A549 (cell line): Measurements from ENCODE around the gene FN3KRP. TPM values are rescaled to one million over a fixed set of nuclear protein-coding genes. Genes with fewer than 3 reads are reported as not detected.

Experiments used
- ATAC-seq, 2 experiments: fragments of 200-7000 bp in 1 of 2; fragments of >200 bp in 1 of 2; cut with Nextera tagmentation in 1 of 2; cut with Tn5 transposase in 1 of 2; 3 replicates each; pipeline versions ENCODE4 v1.8.0 to v1.9.1; 2018 to 2020; ENCODE audit warnings: mild to moderate bottlenecking in 1 of 2, moderate library complexity in 1 of 2
- CTCF ChIA-PET: fragments of 300-600 bp; sonication (Branson Sonifier 250); formaldehyde crosslinking; extraction: SDS; loops from one replicate; lab custom pipeline; 2021; ENCODE audit warnings: antibody characterized with exemption, inconsistent platforms; lab: Yijun Ruan, JAX
- POLR2A ChIA-PET: fragments of 350-600 bp; formaldehyde crosslinking; extraction: SDS; loops from one replicate; lab custom pipeline; 2021; ENCODE audit warnings: antibody characterized with exemption, inconsistent platforms; lab: Yijun Ruan, JAX
- DNase-seq, 2 experiments: peaks; one replicate each; pipeline versions ENCODE4 v3.0.0 to v3.0.0-alpha.2; 2011 to 2016; ENCODE audit warnings: low read depth in 1 of 2, low spot score in 1 of 2
- FAIRE-seq: peaks from 2 replicates; lab custom pipeline; 2011; peaks lifted over from hg19 to GRCh38; lab: Jason Lieb, UNC
- H3K27ac ChIP-seq, 2 experiments: fragments of >200 bp; sonication (Bioruptor Twin); formaldehyde crosslinking; 3 replicates each; pipeline ENCODE4 v1.5.1; 2016 to 2017
- H3K4me1 ChIP-seq: fragments of >200 bp; sonication (Bioruptor Twin); formaldehyde crosslinking; 3 replicates; pipeline ENCODE4 v1.6.1; 2016
- H3K4me2 ChIP-seq: fragments of >200 bp; sonication (Bioruptor Twin); formaldehyde crosslinking; 3 replicates; pipeline ENCODE4 v1.6.1; 2016
- H3K4me3 ChIP-seq: fragments of >200 bp; sonication (Bioruptor Twin); formaldehyde crosslinking; 3 replicates; pipeline ENCODE4 v1.5.1; 2016
- H3K9me3 ChIP-seq: fragments of >200 bp; sonication (Bioruptor Twin); formaldehyde crosslinking; 3 replicates; pipeline ENCODE4 v1.6.1; 2016
- BCL3 ChIP-seq: fragments of >200 bp; sonication (Bioruptor Twin); formaldehyde crosslinking; IDR thresholded peaks from 3 replicates; pipeline ENCODE4 v1.6.1; 2016
- CBX8 ChIP-seq: fragments of 200-600 bp; sonication (generic); IDR thresholded peaks from 2 replicates; pipeline ENCODE4 v1.6.1; 2016
- CEBPB ChIP-seq, 2 experiments: fragments of >200 bp in 1 of 2; sonication (Bioruptor Twin) in 1 of 2; formaldehyde crosslinking in 1 of 2; IDR thresholded peaks; 2 replicates each; pipeline ENCODE4 v1.6.1; 2012 to 2016
- ELK1 ChIP-seq: fragments of 150-350 bp; IDR thresholded peaks from 2 replicates; pipeline ENCODE4 v1.6.1; 2014; ENCODE audit warnings: low read depth, mild to moderate bottlenecking, low read length
- HEYL ChIP-seq: fragments of 250-450 bp; sonication (Bioruptor Pico); IDR thresholded peaks from 2 replicates; pipeline ENCODE4 v1.8.0; 2021; ENCODE audit warnings: mild to moderate bottlenecking, moderate library complexity
- KDM1A ChIP-seq: fragments of 200-600 bp; sonication (generic); IDR thresholded peaks from 2 replicates; pipeline ENCODE4 v1.6.1; 2016; ENCODE audit warnings: low read depth, mild to moderate bottlenecking
- MAFK ChIP-seq: fragments of 450-650 bp; IDR thresholded peaks from 2 replicates; pipeline ENCODE4 v1.6.1; 2014; ENCODE audit not compliant: partially characterized antibody
- NPAS2 ChIP-seq: fragments of 250-450 bp; sonication (Bioruptor Pico); IDR thresholded peaks from 2 replicates; pipeline ENCODE4 v1.8.0; 2022; ENCODE audit warnings: mild to moderate bottlenecking, moderate library complexity, borderline replicate concordance
- PHF8 ChIP-seq: fragments of 200-600 bp; sonication (generic); IDR thresholded peaks from 2 replicates; pipeline ENCODE4 v1.6.1; 2016; ENCODE audit warnings: low read depth, mild to moderate bottlenecking, antibody characterized with exemption, moderate library complexity, borderline replicate concordance
- POLR2A ChIP-seq: IDR thresholded peaks from 2 replicates; pipeline ENCODE4 v1.6.1; 2012; ENCODE audit warnings: mild to moderate bottlenecking, low read length
- POLR2AphosphoS2 ChIP-seq: conservative IDR thresholded peaks from 2 replicates; pipeline ENCODE4 v1.6.1; 2012; ENCODE audit warnings: low read length, improper control_type of control experiment, inconsistent platforms
- RCOR1 ChIP-seq: fragments of 150-350 bp; IDR thresholded peaks from 2 replicates; pipeline ENCODE4 v1.6.1; 2014; ENCODE audit warnings: antibody characterized with exemption, low read length, low read depth
- RNF2 ChIP-seq: fragments of 200-600 bp; sonication (generic); IDR thresholded peaks from 2 replicates; pipeline ENCODE4 v1.6.1; 2016; ENCODE audit warnings: low read depth, mild to moderate bottlenecking, antibody characterized with exemption, moderate library complexity, borderline replicate concordance
- SREBF2 ChIP-seq: fragments of 450-650 bp; IDR thresholded peaks from 2 replicates; pipeline ENCODE4 v1.6.1; 2014; ENCODE audit warnings: mild to moderate bottlenecking, moderate library complexity
- TFCP2L1 ChIP-seq: fragments of 250-450 bp; sonication (Bioruptor Pico); IDR thresholded peaks from 2 replicates; pipeline ENCODE4 v1.5.0; 2021; ENCODE audit warnings: mild to moderate bottlenecking
- ZNF302 ChIP-seq: fragments of 250-450 bp; sonication (Bioruptor Pico); IDR thresholded peaks from 2 replicates; pipeline ENCODE4 v1.9.0; 2021; ENCODE audit warnings: inconsistent platforms, mild to moderate bottlenecking, moderate library complexity
- ZSCAN20 ChIP-seq: fragments of 250-450 bp; sonication (Bioruptor Pico); IDR thresholded peaks from 2 replicates; pipeline ENCODE4 v1.8.0; 2022; ENCODE audit warnings: mild to moderate bottlenecking, moderate library complexity
- WGBS: methylation state at CpG from one replicate; pipeline ENCODE4 v1.1.6; 2017; ENCODE audit errors: missing lambda C conversion rate; 5-methylcytosine and 5-hydroxymethylcytosine counted together
- polyA plus RNA-seq, 4 experiments: library from polyadenylated mRNA; depleted of rRNA in 3 of 4; stranded (reverse); fragments of >200 nt; fragmentation: RNase III in 1 of 4; extraction: RNeasy Plus Mini Kit Qiagen cat#74134 plus additional on column Dnase treatment in 1 of 4; gene quantifications; 2 replicates in 3 of 4; 3 replicates in 1 of 4; pipeline ENCODE4 v1.2.3, GENCODE V29; 2011 to 2017
- TF ChIP-seq, protein P1 (sequence below): IDR thresholded peaks from 2 replicates; pipeline ENCODE4 v1.6.1; 2012

Gene FN3KRP
- polyA plus RNA-seq, 2 of the 4 experiments (the other 2 are of a cell fraction), result 41.1 to 62.4 TPM

DNA sequence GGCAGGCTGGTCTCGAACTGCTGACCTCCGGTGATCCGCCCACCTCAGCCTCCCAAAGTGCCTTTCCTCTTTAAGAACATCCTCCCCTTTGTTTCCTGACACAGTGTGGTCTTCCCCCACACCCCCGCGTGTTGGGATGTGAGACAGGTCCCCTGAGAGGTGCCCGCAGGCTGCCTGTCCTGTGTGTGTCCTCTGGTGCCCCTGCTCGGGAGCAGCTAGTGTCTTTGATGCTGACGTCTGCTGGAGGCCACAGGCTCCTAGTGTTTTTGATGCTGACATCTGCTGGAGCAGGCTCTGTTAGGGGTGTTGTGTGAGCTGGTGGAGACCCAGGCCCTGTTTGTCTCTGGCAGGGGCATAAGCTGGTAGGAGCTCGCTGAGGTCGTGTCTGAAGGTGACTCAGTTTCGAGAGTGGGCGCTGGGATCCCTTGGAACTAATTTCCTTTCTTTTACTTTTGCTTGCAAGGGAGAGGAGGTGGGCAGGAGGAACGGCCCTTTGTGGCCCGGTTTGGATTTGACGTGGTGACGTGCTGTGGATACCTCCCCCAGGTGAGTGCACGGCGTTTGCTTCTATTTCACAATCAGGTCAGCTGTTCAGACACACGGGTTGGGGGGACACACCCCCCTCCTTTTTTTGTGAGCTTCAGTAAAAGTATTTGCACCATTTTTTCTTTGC is 6.0 kb downstream of the FN3KRP start:
- CTCF ChIA-PET, result interaction anchor here (0.9 to 2.3 kb wide), 6 partner anchors 10 to 54 kb away, joined by 3 to 11 read pairs (median 4); no protein-coding TSS in a partner anchor
- H3K4me1 ChIP-seq, result peaks cover 6% of the 10 kb centered on the region
- no peak for FAIRE-seq
- no peak overlapping the region for H3K4me2 ChIP-seq
- TF ChIP-seq KDM1A (no peak), HEYL (CRISPR knock-in tag) (no peak), CBX8 (no peak), POLR2A (no peak), NPAS2 (CRISPR knock-in tag) (no peak), BCL3 (no peak), PHF8 (no peak), ELK1 (no peak), SREBF2 (no peak), POLR2AphosphoS2 (no peak), ZNF302 (CRISPR knock-in tag) (no peak), TFCP2L1 (CRISPR knock-in tag) (no peak), CEBPB (IDR thresholded peaks at IDR 0.05) (no peak), ZSCAN20 (CRISPR knock-in tag) (no peak), MAFK (no peak), RCOR1 (no peak), RNF2 (no peak)
- TF ChIP-seq, protein P1, sequence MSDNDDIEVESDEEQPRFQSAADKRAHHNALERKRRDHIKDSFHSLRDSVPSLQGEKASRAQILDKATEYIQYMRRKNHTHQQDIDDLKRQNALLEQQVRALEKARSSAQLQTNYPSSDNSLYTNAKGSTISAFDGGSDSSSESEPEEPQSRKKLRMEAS, result no peak
- TF ChIP-seq, all 56 proteins: peak for 0
- Histone ChIP-seq H3K9me3 (no peaks in the 10 kb centered on the region), H3K4me3 (no peak overlapping the region), H3K27ac (no peak overlapping the region)
- POLR2A ChIA-PET, result interaction anchor here (0.6 kb wide), 1 partner anchor 44 kb away, joined by 3 read pairs; no protein-coding TSS in a partner anchor
- ATAC-seq, result no peak
- no peak for DNase-seq
- WGBS, result 91% methylated on average over 19 of the region's 19 CpGs

- ATAC-seq, result no peak
- 95% methylated on average over 25 of the region's 26 CpGs for WGBS
- FAIRE-seq, result no peak
- no peak for DNase-seq
- Histone ChIP-seq H3K27ac (no peak overlapping the region), H3K4me2 (no peak overlapping the region), H3K4me1 (no peaks in the 10 kb centered on the region), H3K4me3 (no peak overlapping the region), H3K9me3 (no peaks in the 10 kb centered on the region)
- CTCF ChIA-PET, result interaction anchor here (0.9 to 2.3 kb wide), 5 partner anchors 10 to 55 kb away, joined by 3 to 11 read pairs (median 4); no protein-coding TSS in a partner anchor
- POLR2A ChIA-PET, result no interaction called here
- TF ChIP-seq KDM1A (peak; percentile 81; the same call in 1 of the 2 replicates), HEYL (CRISPR knock-in tag) (no peak), ELK1 (no peak)
These were observed 6.8 kb downstream of the FN3KRP start for GRCh38 chr17:82723169-82723807.
